Measurements from ENCODE around the gene GAS2L2.

DNA sequence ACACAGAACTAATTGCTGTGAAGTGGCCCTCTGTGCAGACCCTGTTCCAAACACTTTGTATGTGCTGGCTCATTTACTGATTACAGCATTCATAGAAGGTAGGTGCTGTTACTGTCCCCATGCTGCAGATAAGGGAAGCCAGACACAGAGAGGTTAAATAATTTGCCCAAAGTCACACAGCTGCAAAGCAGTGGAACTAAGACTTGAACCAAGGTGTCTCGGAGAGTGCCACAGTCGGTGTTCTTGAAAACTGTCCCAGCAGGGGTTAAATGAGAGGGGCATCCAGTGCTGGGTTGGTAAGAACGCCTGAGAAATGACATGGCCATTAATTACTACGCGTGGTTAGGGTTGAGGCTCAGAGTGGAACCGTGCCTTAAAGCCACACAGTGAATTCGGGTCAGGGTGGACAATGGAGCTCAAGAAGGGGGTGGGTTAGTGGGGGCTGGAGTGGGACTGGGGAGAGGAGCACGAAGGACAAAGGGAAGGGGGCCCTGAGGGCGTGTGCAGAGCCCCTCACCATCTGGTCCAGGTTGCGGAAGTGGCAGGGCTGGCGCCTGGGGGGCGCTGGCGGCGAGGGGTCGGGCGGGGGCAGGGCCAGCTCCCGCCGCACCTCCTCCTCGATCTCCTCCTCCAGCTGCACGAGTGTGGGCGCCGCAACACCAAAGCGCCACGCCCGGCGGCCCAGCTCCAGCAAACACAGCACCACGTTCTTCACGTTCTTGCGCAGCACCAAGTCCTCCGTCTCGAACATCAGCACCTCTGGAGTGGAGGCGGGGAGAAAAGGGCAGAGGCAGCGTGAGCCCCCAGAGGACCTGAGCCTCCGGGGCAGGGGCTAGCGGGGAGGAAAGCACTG lies 3.3 kb downstream of the GAS2L2 start:
- TF ChIP-seq CTCF (IDR thresholded peaks at IDR 0.05 in 8 of 11, conservative IDR thresholded peaks at IDR 0.05 in 3 of 11) = no peak
- no peak for TF ChIP-seq POLR2A (IDR thresholded peaks at IDR 0.05)
